Immature natural killer cell (primary cell): ENCODE measurements around the gene MEG3. TPM values are rescaled to one million over a fixed set of nuclear protein-coding genes. Genes with fewer than 3 reads are reported as not detected.
"Not testable (repeated sequence)": the region's sequence is repeated elsewhere in the genome, so short reads cannot be mapped to it uniquely, and the experiment has no call there.

ENCODE experiments used
- DNase-seq, 3 donors: peaks; one replicate each; pipeline ENCODE4 v3.0.0; 2022; ENCODE audit warnings: mixed read lengths in 1 of 3
- H3K27ac Mint-ChIP-seq, 6 donors: one replicate each; pipeline ENCODE4 v1.8.0; 2020; ENCODE audit warnings: mixed read lengths in 6 of 6, mild to moderate bottlenecking in 5 of 6, inconsistent platforms in 4 of 6, moderate library complexity in 3 of 6
- H3K27me3 Mint-ChIP-seq, 3 donors: one replicate each; pipeline ENCODE4 v1.8.0; 2020 to 2021; ENCODE audit warnings: low read depth in 3 of 3, mild to moderate bottlenecking in 3 of 3, mixed read lengths in 3 of 3, moderate library complexity in 3 of 3, inconsistent platforms in 1 of 3
- H3K36me3 Mint-ChIP-seq, 3 donors: one replicate each; pipeline ENCODE4 v1.8.0; 2020; ENCODE audit warnings: mixed read lengths in 3 of 3, inconsistent platforms in 2 of 3, mild to moderate bottlenecking in 2 of 3
- H3K4me1 Mint-ChIP-seq, 2 donors: one replicate each; pipeline ENCODE4 v1.8.0; 2020; ENCODE audit warnings: inconsistent platforms in 2 of 2, mild to moderate bottlenecking in 2 of 2, mixed read lengths in 2 of 2, moderate library complexity in 1 of 2
- H3K4me3 Mint-ChIP-seq, 5 donors: one replicate each; pipeline ENCODE4 v1.8.0; 2020; ENCODE audit warnings: mild to moderate bottlenecking in 5 of 5, mixed read lengths in 5 of 5, inconsistent platforms in 3 of 5, moderate library complexity in 3 of 5
- H3K9me3 Mint-ChIP-seq, 6 donors: one replicate each; pipeline ENCODE4 v1.8.0; 2020; ENCODE audit warnings: mild to moderate bottlenecking in 6 of 6, mixed read lengths in 6 of 6, inconsistent platforms in 4 of 6, moderate library complexity in 3 of 6
- polyA plus RNA-seq, 3 donors: library from polyadenylated mRNA; unstranded; fragments of 300-500 nt; fragmentation: Illumina TruSeq; gene quantifications; one replicate each; pipeline ENCODE4 v1.2.3, GENCODE V29; 2021

Gene MEG3
- polyA plus RNA-seq, 3 donors from 2014 or later, result not detected

DNA sequence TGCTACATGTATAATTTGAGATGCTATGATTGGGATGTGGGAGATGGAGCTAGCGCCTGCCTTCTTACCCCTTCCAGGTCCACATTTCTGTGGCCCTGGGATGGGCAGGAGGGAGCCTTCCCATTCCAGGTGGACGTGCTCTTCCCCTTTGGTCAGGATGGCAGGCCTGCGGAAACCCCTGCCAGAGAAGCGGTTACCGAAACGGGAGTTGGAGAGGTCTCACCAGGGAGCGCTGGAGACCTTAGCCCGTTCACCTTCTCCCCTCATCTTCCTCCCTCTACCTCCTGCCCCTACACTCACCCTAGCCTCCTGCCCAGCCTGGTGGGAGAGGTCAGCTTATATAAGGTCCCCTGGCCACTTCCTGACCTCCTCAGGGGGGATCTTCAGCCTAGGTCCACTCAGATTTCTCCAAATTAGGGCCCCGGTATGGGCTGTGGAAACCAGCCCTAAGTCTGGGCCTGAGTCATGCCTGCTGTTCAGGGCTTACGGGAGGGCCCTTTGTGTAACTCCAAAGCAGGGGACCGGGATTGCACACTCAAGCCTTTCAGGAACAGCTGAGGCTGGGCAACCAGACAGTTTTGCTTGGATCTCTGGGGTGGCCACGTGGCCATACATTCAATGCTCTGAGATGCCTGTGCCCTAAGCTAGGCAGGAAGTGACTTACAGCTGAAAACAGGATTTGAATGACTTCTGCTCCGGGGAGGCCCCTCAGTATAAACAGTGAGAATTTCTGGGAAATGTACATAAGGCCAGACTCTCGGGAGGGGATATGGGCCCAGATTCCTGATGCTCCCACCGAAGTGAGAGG lies 10.2 kb upstream of the MEG3 start:
- Mint-ChIP-seq H3K4me1 (no peaks in the 10 kb centered on the region), H3K27me3 (peaks cover 0 to 7% (median under 1%) of the 10 kb centered on the region in 3 donors), H3K27ac (no peak overlapping the region), H3K9me3 (no peaks in the 10 kb centered on the region), H3K36me3 (no peaks in the 10 kb centered on the region), H3K4me3 (no peak overlapping the region)
- no peak for DNase-seq

- no peak for DNase-seq
- H3K36me3 Mint-ChIP-seq, result no peaks in the 10 kb centered on the region
- H3K4me1 Mint-ChIP-seq, result no peaks in the 10 kb centered on the region
These were observed 9.5 kb upstream of the MEG3 start for GRCh38 chr14:100816286-100816949.

GRCh38 chr14:100816950-100817901 lies 8.7 kb upstream of the MEG3 start:
- no peak for DNase-seq
- no peak overlapping the region for H3K4me3 Mint-ChIP-seq
- no peaks in the 10 kb centered on the region for H3K36me3 Mint-ChIP-seq
- no peaks in the 10 kb centered on the region for H3K4me1 Mint-ChIP-seq
- H3K27ac Mint-ChIP-seq, result no peak overlapping the region
- no peaks in the 10 kb centered on the region for H3K9me3 Mint-ChIP-seq
- peaks cover 0 to 7% (median 4%) of the 10 kb centered on the region in 3 donors for H3K27me3 Mint-ChIP-seq

More at GRCh38 chr14:100816286-100816949, 9.5 kb upstream of the MEG3 start:
- H3K4me3 Mint-ChIP-seq, result no peak overlapping the region
- peaks cover 0 to 7% (median 0%) of the 10 kb centered on the region in 3 donors for H3K27me3 Mint-ChIP-seq
- H3K27ac Mint-ChIP-seq, result no peak overlapping the region
- H3K9me3 Mint-ChIP-seq, result no peaks in the 10 kb centered on the region

GRCh38 chr14:100818221-100818699 lies 7.7 kb upstream of the MEG3 start:
- H3K27me3 Mint-ChIP-seq, result peaks cover 0 to 11% (median 4%) of the 10 kb centered on the region in 3 donors

GRCh38 chr14:100818923-100819322 lies 7.0 kb upstream of the MEG3 start:
- not testable (repeated sequence) for DNase-seq, H3K4me1 Mint-ChIP-seq, H3K9me3 Mint-ChIP-seq, H3K27ac Mint-ChIP-seq, H3K4me3 Mint-ChIP-seq, H3K36me3 Mint-ChIP-seq
- H3K27me3 Mint-ChIP-seq, result peaks cover 0 to 11% (median 4%) of the 10 kb centered on the region in 3 donors

More at GRCh38 chr14:100818221-100818699, 7.7 kb upstream of the MEG3 start:
- Mint-ChIP-seq H3K27ac (no peak overlapping the region), H3K9me3 (no peaks in the 10 kb centered on the region), H3K36me3 (no peaks in the 10 kb centered on the region), H3K4me3 (no peak overlapping the region), H3K4me1 (no peaks in the 10 kb centered on the region)
- no peak for DNase-seq

DNA sequence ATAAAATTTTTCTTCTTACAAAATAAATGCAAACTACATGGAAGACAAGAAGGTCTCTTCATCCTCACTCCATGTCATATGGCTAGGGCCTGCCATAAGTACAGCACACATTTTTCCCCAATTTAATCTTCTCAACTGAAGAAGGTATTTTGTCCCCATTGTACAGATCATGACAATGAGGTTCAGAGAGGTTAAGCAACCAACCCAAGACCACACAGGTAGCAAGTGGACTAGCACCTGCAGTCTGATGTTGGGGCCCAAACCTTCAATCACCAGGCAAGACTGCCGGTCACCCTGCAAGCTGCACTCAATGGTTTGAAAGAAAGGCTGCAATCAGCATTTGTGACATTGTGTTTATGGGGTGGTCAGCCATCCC lies 6.5 kb upstream of the MEG3 start:
- Mint-ChIP-seq H3K4me3 (no peak overlapping the region), H3K4me1 (no peaks in the 10 kb centered on the region), H3K9me3 (no peaks in the 10 kb centered on the region), H3K27ac (no peak overlapping the region), H3K27me3 (peaks cover 0 to 11% (median 4%) of the 10 kb centered on the region in 3 donors), H3K36me3 (no peaks in the 10 kb centered on the region)
- DNase-seq, result no peak

- Mint-ChIP-seq H3K27ac (peak overlapping the region in 1 of 6 donors; percentile 6), H3K4me1 (no peaks in the 10 kb centered on the region), H3K27me3 (peaks cover 0 to 11% (median 4%) of the 10 kb centered on the region in 3 donors), H3K9me3 (no peaks in the 10 kb centered on the region), H3K36me3 (no peaks in the 10 kb centered on the region), H3K4me3 (no peak overlapping the region)
- no peak for DNase-seq
These were observed 6.0 kb upstream of the MEG3 start for GRCh38 chr14:100819829-100820475.

GRCh38 chr14:100820957-100821356 lies 5.0 kb upstream of the MEG3 start:
- H3K4me1 Mint-ChIP-seq, result no peaks in the 10 kb centered on the region

DNA sequence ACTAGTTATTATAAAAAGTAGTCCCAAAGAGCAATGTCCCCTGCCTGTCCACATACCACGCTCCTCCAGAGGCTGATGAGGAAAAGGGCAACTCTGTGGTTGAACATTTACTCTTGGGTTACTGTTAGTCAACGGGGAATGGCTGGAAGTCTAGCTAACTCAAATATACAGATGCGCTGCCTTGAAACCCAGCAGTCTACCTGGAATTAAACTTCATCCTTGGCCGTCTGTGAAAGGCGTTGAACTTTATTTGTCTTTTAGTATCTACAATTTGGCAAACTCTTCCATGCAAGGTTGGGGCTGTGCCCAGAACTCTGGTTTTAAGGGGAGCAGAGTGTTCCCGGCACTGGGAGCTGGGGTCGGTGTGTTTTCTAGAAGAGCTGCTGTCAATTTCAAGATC lies 3.9 kb upstream of the MEG3 start:
- H3K27ac Mint-ChIP-seq, result no peak overlapping the region
- no peaks in the 10 kb centered on the region for H3K9me3 Mint-ChIP-seq
- DNase-seq, result no peak
- peaks cover 0 to 14% (median 0%) of the 10 kb centered on the region in 3 donors for H3K27me3 Mint-ChIP-seq
- no peak overlapping the region for H3K4me3 Mint-ChIP-seq
- H3K4me1 Mint-ChIP-seq, result peaks cover 0 to 2% of the 10 kb centered on the region in 2 donors
- H3K36me3 Mint-ChIP-seq, result no peaks in the 10 kb centered on the region

More at GRCh38 chr14:100820957-100821356, 5.0 kb upstream of the MEG3 start:
- H3K9me3 Mint-ChIP-seq, result no peaks in the 10 kb centered on the region
- no peak for DNase-seq
- H3K27me3 Mint-ChIP-seq, result peaks cover 0 to 14% (median 2%) of the 10 kb centered on the region in 3 donors
- no peaks in the 10 kb centered on the region for H3K36me3 Mint-ChIP-seq
- H3K27ac Mint-ChIP-seq, result no peak overlapping the region
- H3K4me3 Mint-ChIP-seq, result no peak overlapping the region

DNA sequence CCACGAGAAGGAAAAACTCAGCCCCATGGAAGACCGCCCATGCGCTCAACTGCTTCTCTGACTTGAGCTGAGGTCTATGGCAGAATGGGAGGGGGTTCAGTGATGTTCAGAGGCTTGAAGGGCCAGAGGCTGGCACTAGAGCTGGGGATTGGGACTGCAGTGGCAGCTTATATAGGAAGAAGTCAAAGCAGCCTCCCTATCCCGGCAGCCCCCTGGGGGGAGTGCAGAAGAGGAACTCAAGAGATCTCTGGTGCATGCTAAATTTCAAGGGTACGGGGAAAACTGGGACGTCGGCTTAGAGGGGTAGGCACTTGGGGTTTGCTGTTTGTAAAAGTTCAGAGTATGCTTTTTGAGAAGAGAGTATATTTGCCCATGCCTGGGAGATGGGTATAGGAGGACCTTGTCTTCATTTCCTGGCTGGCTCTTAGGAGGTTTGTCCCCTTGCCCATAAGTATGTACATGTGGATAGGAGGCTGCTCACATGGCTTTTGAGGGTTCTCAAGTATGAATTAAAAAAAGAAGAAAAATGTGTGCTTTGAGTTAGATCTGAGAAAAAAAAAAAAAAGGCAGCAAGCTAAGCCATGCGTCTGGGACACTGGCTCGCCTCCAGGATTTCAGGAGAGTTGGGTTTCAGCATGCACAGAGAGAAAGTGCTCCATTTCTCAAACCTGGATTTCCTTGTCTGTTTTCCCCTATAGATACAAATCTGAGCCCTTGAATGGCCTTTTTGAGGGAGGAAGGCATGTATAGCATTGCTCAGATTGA lies 3.2 kb upstream of the MEG3 start:
- Mint-ChIP-seq H3K4me1 (peaks cover 0 to 2% of the 10 kb centered on the region in 2 donors), H3K4me3 (no peak overlapping the region), H3K9me3 (no peaks in the 10 kb centered on the region), H3K27me3 (peaks cover 0 to 14% (median 0%) of the 10 kb centered on the region in 3 donors), H3K27ac (no peak overlapping the region), H3K36me3 (no peaks in the 10 kb centered on the region)
- no peak for DNase-seq

- Mint-ChIP-seq H3K4me1 (peaks cover 0 to 2% of the 10 kb centered on the region in 2 donors), H3K9me3 (no peaks in the 10 kb centered on the region), H3K27ac (no peak overlapping the region), H3K27me3 (peaks cover 0 to 14% (median 0%) of the 10 kb centered on the region in 3 donors), H3K36me3 (no peaks in the 10 kb centered on the region), H3K4me3 (no peak overlapping the region)
- no peak for DNase-seq
These were observed 2.4 kb upstream of the MEG3 start for GRCh38 chr14:100823413-100824080.

DNA sequence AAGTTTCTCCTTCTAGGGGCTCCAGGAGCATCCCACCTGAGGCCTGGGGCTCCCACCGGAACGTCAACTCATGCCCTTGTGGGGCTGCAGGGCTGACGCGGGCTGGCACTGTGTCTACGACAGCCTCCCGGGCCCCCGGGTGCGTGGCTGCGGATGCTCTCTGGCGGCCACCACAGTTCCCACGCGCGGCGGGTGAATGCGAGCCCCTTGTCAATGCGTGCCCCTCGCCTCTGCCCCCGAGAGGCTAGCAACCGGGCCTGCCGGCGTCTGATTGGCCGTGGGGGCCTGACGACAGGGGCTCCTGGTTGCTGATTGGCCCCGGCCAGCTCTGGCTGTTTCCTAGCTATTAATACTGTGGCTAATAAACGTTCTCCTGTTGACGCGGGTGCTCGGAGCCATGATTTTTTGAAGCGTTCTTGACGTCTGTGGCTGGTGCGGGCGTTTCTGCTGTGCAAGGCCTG lies 1.8 kb upstream of the MEG3 start:
- DNase-seq, result no peak
- H3K4me1 Mint-ChIP-seq, result peaks cover 0 to 2% of the 10 kb centered on the region in 2 donors
- no peaks in the 10 kb centered on the region for H3K36me3 Mint-ChIP-seq
- H3K27me3 Mint-ChIP-seq, result peaks cover 0 to 14% (median 2%) of the 10 kb centered on the region in 3 donors
- H3K9me3 Mint-ChIP-seq, result no peaks in the 10 kb centered on the region
- no peak overlapping the region for H3K27ac Mint-ChIP-seq
- H3K4me3 Mint-ChIP-seq, result peak overlapping the region in 1 of 5 donors; percentile 46
